ENCODE data around the gene DNAJC30.

DNAJC30 gene

DNA sequence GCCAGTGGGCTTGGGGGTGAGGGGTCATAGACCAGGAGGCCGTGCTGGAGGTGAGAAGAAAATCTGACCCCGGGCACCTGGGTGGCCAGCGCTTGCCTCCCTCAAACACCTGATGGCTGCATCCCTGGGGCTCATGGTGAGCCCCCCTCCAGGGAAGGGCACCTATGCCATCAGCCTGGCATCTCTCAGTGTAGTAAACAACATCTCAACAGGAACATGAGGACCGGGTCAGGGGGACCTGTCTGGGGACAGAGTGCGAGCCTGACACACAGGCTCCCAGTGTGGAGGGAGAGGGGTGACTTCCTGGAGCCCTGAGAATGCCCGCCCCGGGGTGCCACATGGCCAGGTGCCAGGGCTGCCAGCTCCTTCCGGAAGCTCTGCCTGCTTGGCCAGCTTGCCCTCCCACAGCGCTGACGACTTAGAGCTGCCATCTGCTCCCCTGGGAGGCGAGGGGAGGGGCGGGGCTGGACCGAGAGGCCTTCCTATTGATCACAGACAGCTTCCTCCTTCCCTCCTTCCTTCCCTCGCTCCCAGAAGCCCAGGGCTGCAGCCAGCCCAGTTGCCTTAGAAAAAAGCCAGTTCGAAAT lies 23.9 kb upstream of the DNAJC30 start:
- DNase-seq: no peak

GRCh38 chr7:73706126-73707044 lies 23.1 kb upstream of the DNAJC30 start:
- no peak for DNase-seq

- no peak for DNase-seq
These were observed 22.3 kb upstream of the DNAJC30 start for GRCh38 chr7:73705551-73705920.

DNA sequence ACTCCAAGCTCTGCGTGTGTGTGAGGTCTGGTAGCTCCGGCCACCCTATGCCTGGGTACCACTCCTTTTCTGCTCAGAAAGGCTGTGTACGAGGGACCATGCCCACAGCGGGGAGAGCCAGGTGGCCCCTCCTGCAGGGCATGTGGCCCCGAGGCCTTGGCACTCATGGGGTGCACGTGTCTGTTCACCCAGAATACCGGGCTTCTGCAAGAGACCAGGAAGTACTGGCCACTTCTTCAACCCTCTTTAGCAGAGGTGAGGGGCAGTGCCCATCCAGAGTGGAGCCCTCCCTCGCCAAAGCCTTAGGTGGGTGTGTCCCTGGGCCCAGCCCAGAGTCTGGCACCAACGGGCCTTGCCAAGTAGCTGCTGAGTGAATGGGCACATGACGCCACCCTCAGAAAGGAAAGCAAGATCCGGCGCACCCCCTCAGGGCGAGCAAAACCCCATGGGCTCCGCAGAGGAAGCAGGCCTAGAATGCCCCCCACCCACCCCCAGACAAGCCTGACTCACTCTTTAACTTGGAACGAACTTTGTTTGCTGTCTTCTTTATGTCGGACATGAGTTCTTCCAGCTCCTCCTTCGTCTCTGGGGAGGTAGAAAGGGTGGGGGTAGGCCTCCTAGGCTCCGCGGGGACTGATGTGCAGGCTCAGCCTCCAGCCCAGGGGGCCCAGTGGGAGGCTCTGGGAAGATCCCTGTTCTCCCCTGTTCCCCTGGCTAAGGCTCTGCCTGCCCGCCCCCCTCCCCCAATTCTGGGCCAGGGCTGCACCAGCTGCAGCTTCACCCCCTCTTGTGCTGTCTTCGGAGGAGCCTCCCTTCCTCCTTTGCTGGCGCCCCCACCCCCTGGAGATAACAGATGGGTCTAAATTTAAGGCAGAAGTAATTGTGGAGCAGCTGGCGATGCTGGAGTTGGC lies 21.6 kb upstream of the DNAJC30 start:
- DNase-seq: no peak

GRCh38 chr7:73703757-73704639 lies 20.7 kb upstream of the DNAJC30 start:
- peak; percentile 52 for DNase-seq

DNA sequence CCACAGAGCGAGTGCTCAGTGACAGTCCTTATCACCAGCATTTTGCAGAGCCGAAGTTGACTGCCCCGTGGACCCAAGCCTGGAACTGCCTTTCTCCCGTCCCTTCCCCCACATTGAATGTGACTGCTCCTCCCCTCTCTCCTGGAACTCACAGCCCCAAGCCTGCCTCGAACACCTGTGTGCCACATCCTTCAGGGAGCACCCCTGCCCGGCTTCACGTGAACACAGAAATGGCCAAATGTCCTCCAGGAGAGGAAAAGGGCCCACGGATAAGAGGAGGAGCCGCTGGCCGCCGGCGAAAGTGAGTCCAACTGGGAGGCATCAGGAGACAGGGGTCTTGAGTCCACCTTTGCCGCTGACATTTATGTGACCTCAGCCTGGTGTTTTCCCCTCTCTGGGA lies 20.0 kb upstream of the DNAJC30 start:
- no peak for DNase-seq

GRCh38 chr7:73702665-73703064 lies 19.4 kb upstream of the DNAJC30 start:
- no peak for DNase-seq

DNA sequence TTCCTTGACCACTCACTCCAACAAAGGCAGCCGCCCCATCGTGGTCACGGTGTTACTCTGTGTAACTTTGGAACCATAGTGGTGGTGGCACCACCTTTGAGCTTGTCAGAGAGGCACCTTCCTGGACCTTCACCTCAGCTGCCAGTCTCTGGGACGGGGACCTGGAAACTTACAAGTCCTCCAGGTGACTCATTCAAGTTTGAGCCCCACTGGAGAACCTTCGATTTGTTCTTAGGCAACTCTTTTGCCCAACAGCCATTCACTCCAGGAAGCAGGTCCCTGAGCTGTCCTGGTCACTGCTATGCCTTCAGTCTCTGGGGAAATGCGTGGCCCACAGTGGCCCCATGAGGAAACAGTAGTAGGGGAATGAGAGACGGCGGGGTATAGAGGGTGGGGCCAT lies 19.0 kb upstream of the DNAJC30 start:
- DNase-seq: no peak

- peak; percentile 57 for DNase-seq
These were observed 18.2 kb upstream of the DNAJC30 start for GRCh38 chr7:73701357-73701995.

- DNase-seq: no peak
These were observed 17.4 kb upstream of the DNAJC30 start for GRCh38 chr7:73700581-73701134.

DNA sequence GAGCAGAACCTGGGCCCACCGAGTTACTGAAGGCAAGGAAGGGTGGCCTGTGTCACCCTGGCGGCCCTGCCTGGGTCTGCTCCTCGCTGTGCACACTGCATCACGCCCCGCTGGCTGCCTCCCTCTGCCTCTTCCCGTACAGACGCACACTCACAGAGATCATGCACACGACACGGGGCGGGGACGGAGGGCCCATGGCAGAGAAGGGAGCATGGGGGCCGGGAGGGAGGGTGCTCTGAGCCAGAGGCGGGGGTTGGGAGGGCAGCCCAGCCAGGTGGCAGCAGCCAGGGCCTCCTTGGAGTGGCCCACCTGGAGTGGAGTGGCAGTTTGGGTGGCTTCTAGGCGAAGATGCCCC lies 16.8 kb upstream of the DNAJC30 start:
- DNase-seq: no peak

GRCh38 chr7:73699370-73700068 lies 16.3 kb upstream of the DNAJC30 start:
- no peak for DNase-seq

- no peak for DNase-seq
These were observed 15.2 kb upstream of the DNAJC30 start for GRCh38 chr7:73698410-73698809.

DNA sequence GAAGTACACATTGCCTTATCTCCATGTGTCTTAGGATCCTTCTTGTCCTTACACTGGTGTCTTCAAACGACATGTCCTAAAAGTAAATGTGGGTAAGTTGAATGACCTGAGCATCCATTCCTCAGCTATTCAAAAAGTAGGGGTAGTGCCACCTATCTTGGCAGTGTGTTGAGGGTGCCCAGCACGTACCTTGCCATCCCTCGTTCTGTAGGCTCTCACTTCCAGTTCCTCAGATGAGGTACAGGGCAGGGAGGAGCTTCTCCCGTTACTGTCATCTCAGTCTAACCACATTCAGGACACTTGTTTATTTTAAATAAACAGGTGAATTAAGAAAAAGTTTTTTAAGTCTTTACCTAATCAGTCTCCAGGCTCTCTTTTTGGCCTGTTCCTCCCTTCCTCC lies 13.1 kb upstream of the DNAJC30 start:
- no peak for DNase-seq

GRCh38 chr7:73690646-73691045 lies 7.4 kb upstream of the DNAJC30 start:
- no peak for DNase-seq

GRCh38 chr7:73688288-73688687 lies 5.0 kb upstream of the DNAJC30 start:
- DNase-seq: no peak

DNA sequence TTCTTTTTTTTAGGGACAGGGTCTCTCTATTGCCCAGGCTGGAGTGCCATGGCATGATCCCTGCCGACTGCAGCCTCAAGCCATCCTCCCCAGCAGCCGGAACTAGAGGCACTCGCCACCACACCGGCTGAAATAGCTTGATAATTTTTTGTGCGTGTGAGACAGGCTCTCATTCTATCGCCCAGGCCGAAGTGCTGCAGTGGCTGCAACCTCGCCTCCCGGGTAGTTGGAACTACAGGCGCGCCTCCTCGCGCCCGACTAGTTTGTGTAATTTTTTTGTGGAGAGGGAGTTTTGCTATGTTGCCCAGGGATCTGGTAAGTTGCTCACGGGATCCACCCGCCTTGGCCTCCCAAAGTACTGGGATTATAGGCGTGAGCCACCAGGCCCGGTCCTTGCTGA lies 2.1 kb upstream of the DNAJC30 start:
- no peak for DNase-seq

- no peak for DNase-seq
These were observed 788 bp upstream of the DNAJC30 start for GRCh38 chr7:73683788-73684693.

- DNase-seq: no peak
These were observed 553 bp downstream of the DNAJC30 start for GRCh38 chr7:73682745-73683055.

- no peak for DNase-seq
These were observed 2.2 kb downstream of the DNAJC30 start for GRCh38 chr7:73681031-73681430.
